Muscle layer of duodenum (tissue), 2 donors: ENCODE results near the gene LRRC58.
A peak's percentile ranks its signal among the peaks of the same experiment; 100 is the strongest.
"Not testable (repeated sequence)": the region's sequence is repeated elsewhere in the genome, so short reads cannot be mapped to it uniquely, and the experiment has no call there.

Source experiments
- H3K27ac ChIP-seq: one replicate; pipeline ENCODE4 v1.7.0; 2013; ENCODE audit warnings: mild to moderate bottlenecking, low read length
- H3K27me3 ChIP-seq: one replicate; pipeline ENCODE4 v1.7.0; 2013; ENCODE audit warnings: low read depth, mild to moderate bottlenecking, control low read depth, low read length
- H3K36me3 ChIP-seq, 2 donors: one replicate each; pipeline ENCODE4 v1.7.0; 2013; ENCODE audit warnings: low read length in 2 of 2, control low read depth in 1 of 2, mild to moderate bottlenecking in 1 of 2; ENCODE audit not compliant: insufficient read depth in 2 of 2, control insufficient read depth in 1 of 2
- H3K4me1 ChIP-seq, 2 donors: one replicate each; pipeline ENCODE4 v1.7.0; 2013; ENCODE audit warnings: low read length in 2 of 2, mild to moderate bottlenecking in 2 of 2, control low read depth in 1 of 2, moderate library complexity in 1 of 2; ENCODE audit not compliant: insufficient read depth in 2 of 2, control insufficient read depth in 1 of 2
- H3K4me3 ChIP-seq, 2 donors: one replicate each; pipeline ENCODE4 v1.7.0; 2013; ENCODE audit warnings: low read length in 2 of 2, low read depth in 1 of 2, mild to moderate bottlenecking in 1 of 2
- H3K9me3 ChIP-seq, 2 donors: one replicate each; pipeline ENCODE4 v1.7.0; 2013; ENCODE audit warnings: low read length in 2 of 2, control low read depth in 1 of 2, mild to moderate bottlenecking in 1 of 2; ENCODE audit not compliant: control insufficient read depth in 1 of 2
- donor health status: healthy.

Gene LRRC58

GRCh38 chr3:120348991-120349854 lies at the start of gene LRRC58:
TSS of gene LRRC58 (minus strand) at chr3:120349354. CDS start at chr3:120349243, 111 bp downstream.
- Histone ChIP-seq H3K36me3 (no peaks in the 10 kb centered on the region), H3K27me3 (no peaks in the 10 kb centered on the region), H3K4me1 (peaks cover 9 to 19% of the 10 kb centered on the region in 2 donors), H3K9me3 (no peaks in the 10 kb centered on the region), H3K4me3 (peak within 1 kb of the TSS; percentile 86 to 92), H3K27ac (peak within 1 kb of the TSS; percentile 83)

GRCh38 chr3:120396469-120396868 lies 47.3 kb upstream of the LRRC58 start:
- Histone ChIP-seq H3K27me3 (no peaks in the 10 kb centered on the region), H3K9me3 (no peaks in the 10 kb centered on the region), H3K36me3 (peaks cover 53 to 69% of the 10 kb centered on the region in 2 donors), H3K27ac (no peak overlapping the region), H3K4me1 (peaks cover 0 to 12% of the 10 kb centered on the region in 2 donors), H3K4me3 (no peak overlapping the region)

- Histone ChIP-seq H3K9me3 (no peaks in the 10 kb centered on the region), H3K4me3 (no peak overlapping the region), H3K27me3 (no peaks in the 10 kb centered on the region), H3K27ac (no peak overlapping the region), H3K36me3 (peaks cover 34 to 49% of the 10 kb centered on the region in 2 donors), H3K4me1 (peaks cover 0 to 12% of the 10 kb centered on the region in 2 donors)
Observed at GRCh38 chr3:120394347-120394746, 45.2 kb upstream of the LRRC58 start.

GRCh38 chr3:120393761-120394160 lies 44.6 kb upstream of the LRRC58 start:
- Histone ChIP-seq H3K9me3 (no peaks in the 10 kb centered on the region), H3K27ac (no peak overlapping the region), H3K36me3 (peaks cover 28 to 44% of the 10 kb centered on the region in 2 donors), H3K4me3 (no peak overlapping the region), H3K27me3 (no peaks in the 10 kb centered on the region), H3K4me1 (peaks cover 0 to 12% of the 10 kb centered on the region in 2 donors)

- no peak overlapping the region for H3K4me3 ChIP-seq
- H3K27me3 ChIP-seq = no peaks in the 10 kb centered on the region
- no peak overlapping the region for H3K27ac ChIP-seq
- no peaks in the 10 kb centered on the region for H3K9me3 ChIP-seq
- peaks cover 23 to 38% of the 10 kb centered on the region in 2 donors for H3K36me3 ChIP-seq
- H3K4me1 ChIP-seq = peaks cover 0 to 12% of the 10 kb centered on the region in 2 donors
Observed at GRCh38 chr3:120393243-120393642, 44.1 kb upstream of the LRRC58 start.

- H3K4me3 ChIP-seq = no peak overlapping the region
- H3K36me3 ChIP-seq = no peaks in the 10 kb centered on the region
- no peak overlapping the region for H3K27ac ChIP-seq
- H3K27me3 ChIP-seq = no peaks in the 10 kb centered on the region
- H3K4me1 ChIP-seq = no peaks in the 10 kb centered on the region
- no peaks in the 10 kb centered on the region for H3K9me3 ChIP-seq
Observed at GRCh38 chr3:120382941-120383447, 33.8 kb upstream of the LRRC58 start.

- Histone ChIP-seq H3K27me3 (no peaks in the 10 kb centered on the region), H3K9me3 (no peaks in the 10 kb centered on the region), H3K4me1 (no peaks in the 10 kb centered on the region), H3K4me3 (no peak overlapping the region), H3K36me3 (no peaks in the 10 kb centered on the region), H3K27ac (no peak overlapping the region)
Observed at GRCh38 chr3:120381503-120381902, 32.3 kb upstream of the LRRC58 start.

DNA sequence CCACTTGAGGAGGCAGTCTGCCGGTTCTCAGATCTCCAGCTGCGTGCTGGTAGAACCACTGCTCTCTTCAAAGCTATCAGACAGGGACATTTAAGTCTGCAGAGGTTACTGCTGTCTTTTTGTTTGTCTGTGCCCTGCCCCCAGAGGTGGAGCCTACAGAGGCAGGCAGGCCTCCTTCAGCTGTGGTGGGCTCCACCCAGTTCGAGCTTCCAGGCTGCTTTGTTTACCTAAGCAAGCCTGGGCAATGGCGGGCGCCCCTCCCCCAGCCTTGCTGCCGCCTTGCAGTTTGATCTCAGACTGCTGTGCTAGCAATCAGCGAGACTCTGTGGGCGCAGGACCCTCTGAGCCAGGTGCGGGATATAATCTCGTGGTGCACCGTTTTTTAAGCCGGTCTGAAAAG lies 28.8 kb upstream of the LRRC58 start:
- H3K36me3 ChIP-seq, H3K4me3 ChIP-seq, H3K9me3 ChIP-seq, H3K27ac ChIP-seq, H3K27me3 ChIP-seq, H3K4me1 ChIP-seq: not testable (repeated sequence)

DNA sequence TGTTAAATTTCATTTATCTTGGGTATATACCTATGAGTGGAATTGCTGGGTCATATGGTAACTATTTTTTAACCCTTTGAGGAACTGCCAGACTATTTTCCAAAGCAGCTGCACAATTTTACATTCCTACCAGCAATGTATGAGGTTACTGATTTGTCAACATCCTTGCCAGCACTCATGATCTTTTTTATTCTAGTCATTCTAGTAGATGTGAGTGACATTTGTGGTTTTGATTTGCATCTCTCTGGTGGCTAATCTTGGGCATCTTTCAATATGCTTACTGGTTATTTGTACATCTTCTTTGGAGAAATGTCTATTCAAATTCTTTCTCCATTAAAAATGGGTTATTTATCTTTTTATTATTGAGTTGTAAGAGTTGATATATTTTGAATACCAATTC lies 21.3 kb upstream of the LRRC58 start:
- Histone ChIP-seq H3K4me3 (no peak overlapping the region), H3K36me3 (no peaks in the 10 kb centered on the region), H3K4me1 (no peaks in the 10 kb centered on the region), H3K27me3 (no peaks in the 10 kb centered on the region), H3K9me3 (no peaks in the 10 kb centered on the region), H3K27ac (no peak overlapping the region)

DNA sequence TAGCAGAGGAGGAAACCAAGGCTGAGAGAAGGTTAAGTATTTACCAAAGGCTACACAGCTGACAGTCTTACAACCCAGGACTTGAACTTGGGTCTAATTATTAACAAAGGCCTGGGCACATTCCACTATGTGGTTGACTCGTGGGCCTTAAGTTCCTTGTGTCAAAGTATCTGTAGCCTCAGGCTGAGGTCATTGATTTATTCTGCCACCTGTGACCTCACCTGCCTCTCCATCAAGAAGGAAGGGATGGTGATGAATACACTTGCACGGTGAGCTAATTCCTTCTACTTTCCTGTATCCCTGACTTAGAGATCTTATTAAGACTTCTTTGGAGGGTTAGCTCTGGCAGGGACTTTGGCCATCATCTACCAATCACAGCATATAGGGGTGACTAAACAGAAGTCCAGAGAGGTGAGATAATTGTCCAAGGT lies 19.9 kb upstream of the LRRC58 start:
- Histone ChIP-seq H3K9me3 (no peaks in the 10 kb centered on the region), H3K27ac (no peak overlapping the region), H3K27me3 (no peaks in the 10 kb centered on the region), H3K36me3 (no peaks in the 10 kb centered on the region), H3K4me3 (no peak overlapping the region), H3K4me1 (no peaks in the 10 kb centered on the region)

GRCh38 chr3:120368172-120368571 lies 19.0 kb upstream of the LRRC58 start:
- H3K4me3 ChIP-seq = no peak overlapping the region
- H3K4me1 ChIP-seq = no peaks in the 10 kb centered on the region
- H3K36me3 ChIP-seq = no peaks in the 10 kb centered on the region
- H3K9me3 ChIP-seq = no peaks in the 10 kb centered on the region
- H3K27me3 ChIP-seq = no peaks in the 10 kb centered on the region
- no peak overlapping the region for H3K27ac ChIP-seq
